Measurements from ENCODE around the gene TCL1B. TPM values are rescaled to one million over a fixed set of nuclear protein-coding genes. Genes with fewer than 3 reads are reported as not detected.

TCL1B gene
- total RNA-seq, 1 experiment from 2014 or later = 3.6 TPM

GRCh38 chr14:95733212-95733611, 47.0 kb downstream of the TCL1B start:
- no peak overlapping the region for H3K4ac ChIP-seq (ENCODE audit: low read depth, low read length)
- H3K14ac ChIP-seq (ENCODE audit: insufficient read depth, low read length) = no peak overlapping the region
- no peak for TF ChIP-seq CTCF (conservative IDR thresholded peaks at IDR 0.05)
- no peak overlapping the region for H2BK5ac ChIP-seq (ENCODE audit: insufficient read length, low read length)
- H2BK120ac ChIP-seq (ENCODE audit: low read depth, low read length, poor library complexity, severe bottlenecking) = no peak overlapping the region
- H3K18ac ChIP-seq (ENCODE audit: insufficient read length, low read depth, low read length) = no peak overlapping the region
- no peaks in the 10 kb centered on the region for H4K20me1 ChIP-seq (ENCODE audit: control insufficient read depth, insufficient read depth, insufficient read length)
- Mint-ChIP-seq H3K27me3 (ENCODE audit: low read depth) (peaks cover 15% of the 10 kb centered on the region), H3K4me1 (peaks cover 9 to 24% of the 10 kb centered on the region in 2 experiments), H3K9me3 (peaks cover 4 to 6% of the 10 kb centered on the region in 2 experiments; a peak in 2 of 5 replicates), H3K4me3 (no peak overlapping the region), H3K27ac (no peak overlapping the region), H3K36me3 (ENCODE audit: insufficient read depth in 1 of 3, low read depth in 3 of 3) (peaks cover 0 to 7% (median 3%) of the 10 kb centered on the region in 3 experiments; a peak in 3 of 7 replicates)
- H3K23ac ChIP-seq (ENCODE audit: insufficient read length, low read depth, low read length) = no peak overlapping the region
- no peaks in the 10 kb centered on the region for H3K23me2 ChIP-seq (ENCODE audit: insufficient read length, low read depth, low read length, poor library complexity, severe bottlenecking)
- DNase-seq = no peak
- no peak overlapping the region for H2BK15ac ChIP-seq (ENCODE audit: low read depth, low read length)
- no peaks in the 10 kb centered on the region for H3K79me1 ChIP-seq (ENCODE audit: insufficient read depth, low read depth, low read length, poor library complexity, severe bottlenecking)
- no peaks in the 10 kb centered on the region for H3K9me3 ChIP-seq (ENCODE audit: control insufficient read depth, low read depth, low read length)
- H2BK12ac ChIP-seq (ENCODE audit: insufficient read length, low read depth, low read length) = no peak overlapping the region
- no peaks in the 10 kb centered on the region for H3K79me2 ChIP-seq (ENCODE audit: insufficient read depth, low read length)
- H2BK20ac ChIP-seq (ENCODE audit: low read depth, low read length, poor library complexity, severe bottlenecking) = no peak overlapping the region
- H3K9ac ChIP-seq (ENCODE audit: extremely low read depth, insufficient read length, low read length) = no peak overlapping the region
- H2AK5ac ChIP-seq (ENCODE audit: insufficient read length, low read length) = no peak overlapping the region
- no peak overlapping the region for H3K27ac ChIP-seq (ENCODE audit: insufficient read length, low read depth, low read length)
- no peak overlapping the region for H3K56ac ChIP-seq (ENCODE audit: insufficient read length, low read depth, low read length)
- no peaks in the 10 kb centered on the region; the same call in 1 of the 2 replicates for H3K4me1 ChIP-seq (ENCODE audit: insufficient read depth, low read length)
- H4K5ac ChIP-seq (ENCODE audit: insufficient read length, low read depth, low read length) = no peak overlapping the region
- H4K91ac ChIP-seq (ENCODE audit: insufficient read length, low read depth, low read length) = no peak overlapping the region
- H4K8ac ChIP-seq (replicated peaks; ENCODE audit: insufficient read length, low read depth, low read length) = no peak overlapping the region
- no peak overlapping the region for H3K4me2 ChIP-seq (ENCODE audit: insufficient read depth, insufficient read length, low read length)
- H3K27me3 ChIP-seq (ENCODE audit: insufficient read depth, low read length) = no peaks in the 10 kb centered on the region
- no CpG with 5 or more reads among the region's 1 CpG for WGBS (ENCODE audit: extremely low coverage, insufficient read length, low lambda C conversion rate)
- no peak overlapping the region for H2AFZ ChIP-seq (ENCODE audit: low read length)
- no peak overlapping the region for H3T11ph ChIP-seq (ENCODE audit: low read length)
